ENCODE measurements around the gene ATF1. TPM values are rescaled to one million over a fixed set of nuclear protein-coding genes. Genes with fewer than 3 reads are reported as not detected.
"Not testable (repeated sequence)": the region's sequence is repeated elsewhere in the genome, so short reads cannot be mapped to it uniquely, and the experiment has no call there.

Gene ATF1
- polyA plus RNA-seq, 6 donors from 2014 or later: 33.5 to 66.1 (median 45.2) TPM

GRCh38 chr12:50786498-50787231, 22.8 kb downstream of the ATF1 start:
- peaks cover 8 to 15% (median 14%) of the 10 kb centered on the region in 3 donors for H3K4me1 Mint-ChIP-seq
- no peak for ATAC-seq (ENCODE audit: low read depth in 2 of 2)
- no peak overlapping the region for H3K4me3 Mint-ChIP-seq
- no peaks in the 10 kb centered on the region for H3K27me3 Mint-ChIP-seq
- no peak for DNase-seq
- H3K9me3 Mint-ChIP-seq: peaks cover 4 to 22% (median 9%) of the 10 kb centered on the region in 7 donors
- H3K27ac Mint-ChIP-seq: peak overlapping the region in 1 of 6 donors; percentile 85
- peaks cover 32 to 34% of the 10 kb centered on the region in 2 donors for H3K36me3 Mint-ChIP-seq

GRCh38 chr12:50787618-50788017, 23.7 kb downstream of the ATF1 start:
- Mint-ChIP-seq H3K27me3 (no peaks in the 10 kb centered on the region), H3K27ac (peak overlapping the region in 1 of 6 donors; percentile 1), H3K4me1 (peaks cover 8 to 20% (median 14%) of the 10 kb centered on the region in 3 donors), H3K4me3 (no peak overlapping the region), H3K9me3 (peaks cover 4 to 22% (median 8%) of the 10 kb centered on the region in 7 donors), H3K36me3 (peaks cover 27 to 34% of the 10 kb centered on the region in 2 donors)
- DNase-seq: no peak
- ATAC-seq (ENCODE audit: low read depth in 2 of 2): no peak

- ATAC-seq (ENCODE audit: low read depth in 2 of 2) (no peak), DNase-seq (no peak)
- Mint-ChIP-seq H3K4me1 (peaks cover 8 to 20% (median 14%) of the 10 kb centered on the region in 3 donors), H3K4me3 (no peak overlapping the region), H3K9me3 (peaks cover 4 to 22% (median 8%) of the 10 kb centered on the region in 7 donors), H3K27me3 (no peaks in the 10 kb centered on the region), H3K27ac (no peak overlapping the region), H3K36me3 (peaks cover 27 to 34% of the 10 kb centered on the region in 2 donors)
These were observed 24.7 kb downstream of the ATF1 start for GRCh38 chr12:50788561-50788960.

GRCh38 chr12:50790081-50790480, 26.2 kb downstream of the ATF1 start:
- ATAC-seq (ENCODE audit: low read depth in 2 of 2) (no peak), DNase-seq (no peak)
- Mint-ChIP-seq H3K27me3 (no peaks in the 10 kb centered on the region), H3K27ac (peak overlapping the region in 1 of 6 donors; percentile 56), H3K9me3 (peaks cover 4 to 22% (median 8%) of the 10 kb centered on the region in 7 donors), H3K4me3 (no peak overlapping the region), H3K4me1 (peaks cover 8 to 21% (median 16%) of the 10 kb centered on the region in 3 donors), H3K36me3 (peaks cover 27 to 29% of the 10 kb centered on the region in 2 donors)

- no peak for DNase-seq
- no peak for ATAC-seq (ENCODE audit: low read depth in 2 of 2)
- Mint-ChIP-seq H3K27me3 (no peaks in the 10 kb centered on the region), H3K9me3 (peaks cover 0 to 18% (median 15%) of the 10 kb centered on the region in 7 donors), H3K4me3 (no peak overlapping the region), H3K36me3 (peaks cover 17 to 41% of the 10 kb centered on the region in 2 donors), H3K4me1 (peaks cover 0 to 5% (median 4%) of the 10 kb centered on the region in 3 donors), H3K27ac (no peak overlapping the region)
These were observed 36.0 kb downstream of the ATF1 start for GRCh38 chr12:50799908-50800307.

- Mint-ChIP-seq H3K27me3 (no peaks in the 10 kb centered on the region), H3K27ac (peak overlapping the region in 1 of 6 donors; percentile 42), H3K4me3 (no peak overlapping the region), H3K9me3 (peaks cover 0 to 18% (median 15%) of the 10 kb centered on the region in 7 donors), H3K36me3 (peaks cover 10 to 22% of the 10 kb centered on the region in 2 donors), H3K4me1 (peaks cover 0 to 2% (median 0%) of the 10 kb centered on the region in 3 donors)
- DNase-seq (no peak), ATAC-seq (ENCODE audit: low read depth in 2 of 2) (no peak)
These were observed 39.5 kb downstream of the ATF1 start for GRCh38 chr12:50803230-50803875.

GRCh38 chr12:50806176-50806575, 42.3 kb downstream of the ATF1 start:
- Mint-ChIP-seq H3K4me3 (no peak overlapping the region), H3K4me1 (peaks cover 0 to 5% (median 0%) of the 10 kb centered on the region in 3 donors), H3K27me3 (no peaks in the 10 kb centered on the region), H3K36me3 (peaks cover 10 to 11% of the 10 kb centered on the region in 2 donors), H3K27ac (no peak overlapping the region), H3K9me3 (no peaks in the 10 kb centered on the region)
- ATAC-seq (ENCODE audit: low read depth in 2 of 2): no peak
- no peak for DNase-seq

- ATAC-seq (ENCODE audit: low read depth in 2 of 2); H3K9me3 Mint-ChIP-seq; H3K27ac Mint-ChIP-seq; H3K27me3 Mint-ChIP-seq; DNase-seq; H3K4me3 Mint-ChIP-seq; H3K4me1 Mint-ChIP-seq: not testable (repeated sequence)
- H3K36me3 Mint-ChIP-seq: peaks cover 8 to 11% of the 10 kb centered on the region in 2 donors
These were observed 45.2 kb downstream of the ATF1 start for GRCh38 chr12:50809131-50809530.

GRCh38 chr12:50814921-50815320, 51.0 kb downstream of the ATF1 start:
- not testable (repeated sequence) for ATAC-seq (ENCODE audit: low read depth in 2 of 2); H3K9me3 Mint-ChIP-seq; H3K4me1 Mint-ChIP-seq; H3K4me3 Mint-ChIP-seq; H3K27me3 Mint-ChIP-seq; DNase-seq
- Mint-ChIP-seq H3K36me3 (peaks cover 14 to 27% of the 10 kb centered on the region in 2 donors), H3K27ac (peak overlapping the region in 1 of 6 donors; percentile 67)

- Mint-ChIP-seq H3K27ac (no peak overlapping the region), H3K9me3 (no peaks in the 10 kb centered on the region), H3K4me3 (no peak overlapping the region), H3K36me3 (peaks cover 7 to 16% of the 10 kb centered on the region in 2 donors), H3K27me3 (no peaks in the 10 kb centered on the region), H3K4me1 (peaks cover 0 to 5% (median 4%) of the 10 kb centered on the region in 3 donors)
- ATAC-seq (ENCODE audit: low read depth in 2 of 2) (no peak), DNase-seq (no peak)
These were observed 56.3 kb downstream of the ATF1 start for GRCh38 chr12:50820177-50820576.

- ATAC-seq (ENCODE audit: low read depth in 2 of 2): no peak
- Mint-ChIP-seq H3K27me3 (no peaks in the 10 kb centered on the region), H3K36me3 (peaks cover 3% of the 10 kb centered on the region in 2 donors), H3K27ac (peak overlapping the region in 1 of 6 donors; percentile 42), H3K4me3 (no peak overlapping the region), H3K9me3 (no peaks in the 10 kb centered on the region), H3K4me1 (peaks cover 0 to 11% (median 4%) of the 10 kb centered on the region in 3 donors)
- no peak for DNase-seq
These were observed 58.2 kb downstream of the ATF1 start for GRCh38 chr12:50822082-50822481.

GRCh38 chr12:50823724-50824123, 59.8 kb downstream of the ATF1 start:
- DNase-seq; H3K4me3 Mint-ChIP-seq; H3K9me3 Mint-ChIP-seq; H3K27me3 Mint-ChIP-seq; H3K36me3 Mint-ChIP-seq; ATAC-seq (ENCODE audit: low read depth in 2 of 2): not testable (repeated sequence)
- H3K27ac Mint-ChIP-seq: peak overlapping the region in 1 of 6 donors; percentile 29
- peaks cover 0 to 11% (median 4%) of the 10 kb centered on the region in 3 donors for H3K4me1 Mint-ChIP-seq

- ATAC-seq (ENCODE audit: low read depth in 2 of 2) (peak in 1 of 2 donors; percentile 13), DNase-seq (no peak)
- Mint-ChIP-seq H3K36me3 (no peaks in the 10 kb centered on the region), H3K27ac (peak overlapping the region in 5 of 6 donors; percentile 52 to 83 (median 69)), H3K9me3 (no peaks in the 10 kb centered on the region), H3K27me3 (no peaks in the 10 kb centered on the region), H3K4me1 (peaks cover 0 to 11% (median 4%) of the 10 kb centered on the region in 3 donors), H3K4me3 (peak overlapping the region in 2 of 8 donors; percentile 9 to 45)
These were observed 61.0 kb downstream of the ATF1 start for GRCh38 chr12:50824914-50825313.
